ENCODE data around the gene FZD7.

The FZD7 gene

GRCh38 chr2:202030691-202031090 is 3.0 kb upstream of the FZD7 start:
- no peak overlapping the region for H2AFZ ChIP-seq (ENCODE audit: low read depth, low read length)
- peaks cover 4% of the 10 kb centered on the region for H3K9me3 ChIP-seq (ENCODE audit: insufficient read depth, low read length, severe bottlenecking)
- DNase-seq (no peak), ATAC-seq (ENCODE audit: insufficient read depth, low read depth) (no peak)
- no peak overlapping the region for H3K9ac ChIP-seq (ENCODE audit: low read depth, low read length)
- H4K20me1 ChIP-seq (ENCODE audit: insufficient read depth, low read length) = no peaks in the 10 kb centered on the region
- H3K79me2 ChIP-seq (ENCODE audit: insufficient read depth, low read length) = no peaks in the 10 kb centered on the region
- no peak for TF ChIP-seq EZH2 (IDR thresholded peaks at IDR 0.05; ENCODE audit: borderline replicate concordance, low read depth, low read length, severe bottlenecking)
- no peak for TF ChIP-seq CTCF (IDR thresholded peaks at IDR 0.05; ENCODE audit: borderline replicate concordance, extremely low read depth, low read length, poor library complexity, severe bottlenecking)
- H3K27me3 ChIP-seq (ENCODE audit: insufficient read depth, low read length, poor library complexity) = no peaks in the 10 kb centered on the region
- no peak overlapping the region for H3K27ac ChIP-seq (ENCODE audit: low read length)
- H3K4me3 ChIP-seq (ENCODE audit: low read depth in 1 of 2, low read length in 2 of 2) = no peak overlapping the region
- H3K4me1 ChIP-seq (ENCODE audit: insufficient read depth, low read length) = no peaks in the 10 kb centered on the region
- H3K36me3 ChIP-seq (ENCODE audit: insufficient read depth, low read length) = no peaks in the 10 kb centered on the region
- H3K4me2 ChIP-seq (ENCODE audit: insufficient read depth, low read length) = no peak overlapping the region

- no peak for DNase-seq
- Histone ChIP-seq H2AFZ (ENCODE audit: low read depth, low read length) (no peak overlapping the region), H3K27me3 (ENCODE audit: insufficient read depth, low read length, poor library complexity) (no peaks in the 10 kb centered on the region), H3K9ac (ENCODE audit: low read depth, low read length) (no peak overlapping the region), H3K79me2 (ENCODE audit: insufficient read depth, low read length) (no peaks in the 10 kb centered on the region), H3K4me1 (ENCODE audit: insufficient read depth, low read length) (no peaks in the 10 kb centered on the region), H3K4me3 (ENCODE audit: low read depth in 1 of 2, low read length in 2 of 2) (no peak overlapping the region), H3K36me3 (ENCODE audit: insufficient read depth, low read length) (no peaks in the 10 kb centered on the region), H3K9me3 (ENCODE audit: insufficient read depth, low read length, severe bottlenecking) (peaks cover 4% of the 10 kb centered on the region), H3K27ac (ENCODE audit: low read length) (no peak overlapping the region), H4K20me1 (ENCODE audit: insufficient read depth, low read length) (no peaks in the 10 kb centered on the region), H3K4me2 (ENCODE audit: insufficient read depth, low read length) (no peak overlapping the region)
- no peak for TF ChIP-seq EZH2 (IDR thresholded peaks at IDR 0.05; ENCODE audit: borderline replicate concordance, low read depth, low read length, severe bottlenecking)
- TF ChIP-seq CTCF (IDR thresholded peaks at IDR 0.05; ENCODE audit: borderline replicate concordance, extremely low read depth, low read length, poor library complexity, severe bottlenecking) = no peak
- no peak for ATAC-seq (ENCODE audit: insufficient read depth, low read depth)
These were observed 2.3 kb upstream of the FZD7 start for GRCh38 chr2:202031246-202031951.

GRCh38 chr2:202032846-202033316 is 774 bp upstream of the FZD7 start:
- no peak for DNase-seq

More at GRCh38 chr2:202032846-202033316, 774 bp upstream of the FZD7 start:
- Histone ChIP-seq H3K79me2 (ENCODE audit: insufficient read depth, low read length) (no peaks in the 10 kb centered on the region), H3K4me2 (ENCODE audit: insufficient read depth, low read length) (no peak overlapping the region), H2AFZ (ENCODE audit: low read depth, low read length) (no peak overlapping the region), H4K20me1 (ENCODE audit: insufficient read depth, low read length) (no peaks in the 10 kb centered on the region), H3K27ac (ENCODE audit: low read length) (no peak overlapping the region), H3K9me3 (ENCODE audit: insufficient read depth, low read length, severe bottlenecking) (peaks cover 4% of the 10 kb centered on the region), H3K9ac (ENCODE audit: low read depth, low read length) (no peak overlapping the region), H3K4me1 (ENCODE audit: insufficient read depth, low read length) (no peaks in the 10 kb centered on the region), H3K36me3 (ENCODE audit: insufficient read depth, low read length) (no peaks in the 10 kb centered on the region), H3K27me3 (ENCODE audit: insufficient read depth, low read length, poor library complexity) (no peaks in the 10 kb centered on the region), H3K4me3 (ENCODE audit: low read depth in 1 of 2, low read length in 2 of 2) (no peak overlapping the region)
- no peak for ATAC-seq (ENCODE audit: insufficient read depth, low read depth)
- TF ChIP-seq EZH2 (IDR thresholded peaks at IDR 0.05; ENCODE audit: borderline replicate concordance, low read depth, low read length, severe bottlenecking) (no peak), CTCF (IDR thresholded peaks at IDR 0.05; ENCODE audit: borderline replicate concordance, extremely low read depth, low read length, poor library complexity, severe bottlenecking) (no peak)
